ENCODE data around the gene FKBP2. TPM values are rescaled to one million over a fixed set of nuclear protein-coding genes. Genes with fewer than 3 reads are reported as not detected.
"Not testable (repeated sequence)": the region's sequence is repeated elsewhere in the genome, so short reads cannot be mapped to it uniquely, and the experiment has no call there.

Gene FKBP2
- total RNA-seq, 1 donor from 2014 or later, result 31.4 TPM

DNA sequence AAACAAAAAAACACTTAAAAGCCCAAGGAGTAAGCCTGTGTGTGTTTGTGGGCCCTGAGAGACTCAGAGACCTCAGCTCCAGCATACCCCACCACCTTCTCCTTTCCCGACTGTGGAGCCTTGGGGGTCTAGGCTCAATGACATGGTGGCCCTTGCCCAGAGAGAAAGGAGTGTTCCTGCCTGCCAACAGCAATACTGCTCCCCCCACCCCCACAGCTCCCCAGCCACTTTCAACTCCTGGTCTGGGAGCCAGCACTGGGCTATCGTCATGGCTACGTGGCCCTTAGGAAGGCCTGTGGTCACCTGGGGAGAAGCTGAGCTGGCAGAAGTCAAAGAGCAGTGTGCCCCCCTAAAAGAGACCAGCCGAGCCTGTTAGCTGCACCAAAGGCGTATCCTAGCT lies 3.2 kb downstream of the FKBP2 start:
- Mint-ChIP-seq H3K4me3 (no peak overlapping the region), H3K4me1 (peaks cover 54% of the 10 kb centered on the region), H3K27me3 (no peaks in the 10 kb centered on the region), H3K36me3 (ENCODE audit: low read depth) (peaks cover 34% of the 10 kb centered on the region), H3K9me3 (no peaks in the 10 kb centered on the region), H3K27ac (peak overlapping the region; percentile 53)
- DNase-seq (no peak), ATAC-seq (ENCODE audit: low read depth) (no peak)
- intact Hi-C loops (cut with micrococcal nuclease), result loop anchor here (5.0 to 10.0 kb wide), 2 partner anchors 257 to 531 kb away; partner anchors contain the start of genes OTUB1 and SF1
- POLR2A ChIA-PET, result interaction anchor here (0.9 to 8.7 kb wide), 6 partner anchors 10 to 73 kb away, joined by 3 to 127 read pairs (median 32); partner anchors contain the start of genes DNAJC4, FERMT3, NUDT22 and PRDX5
- TF ChIP-seq, protein P1, sequence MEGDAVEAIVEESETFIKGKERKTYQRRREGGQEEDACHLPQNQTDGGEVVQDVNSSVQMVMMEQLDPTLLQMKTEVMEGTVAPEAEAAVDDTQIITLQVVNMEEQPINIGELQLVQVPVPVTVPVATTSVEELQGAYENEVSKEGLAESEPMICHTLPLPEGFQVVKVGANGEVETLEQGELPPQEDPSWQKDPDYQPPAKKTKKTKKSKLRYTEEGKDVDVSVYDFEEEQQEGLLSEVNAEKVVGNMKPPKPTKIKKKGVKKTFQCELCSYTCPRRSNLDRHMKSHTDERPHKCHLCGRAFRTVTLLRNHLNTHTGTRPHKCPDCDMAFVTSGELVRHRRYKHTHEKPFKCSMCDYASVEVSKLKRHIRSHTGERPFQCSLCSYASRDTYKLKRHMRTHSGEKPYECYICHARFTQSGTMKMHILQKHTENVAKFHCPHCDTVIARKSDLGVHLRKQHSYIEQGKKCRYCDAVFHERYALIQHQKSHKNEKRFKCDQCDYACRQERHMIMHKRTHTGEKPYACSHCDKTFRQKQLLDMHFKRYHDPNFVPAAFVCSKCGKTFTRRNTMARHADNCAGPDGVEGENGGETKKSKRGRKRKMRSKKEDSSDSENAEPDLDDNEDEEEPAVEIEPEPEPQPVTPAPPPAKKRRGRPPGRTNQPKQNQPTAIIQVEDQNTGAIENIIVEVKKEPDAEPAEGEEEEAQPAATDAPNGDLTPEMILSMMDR (IDR thresholded peaks at IDR 0.05), result no peak
- CTCF ChIA-PET, result interaction anchor here (1.0 to 6.2 kb wide), 3 partner anchors 38 to 59 kb away, joined by 3 to 37 read pairs (median 3); partner anchors contain the start of gene FERMT3

DNA sequence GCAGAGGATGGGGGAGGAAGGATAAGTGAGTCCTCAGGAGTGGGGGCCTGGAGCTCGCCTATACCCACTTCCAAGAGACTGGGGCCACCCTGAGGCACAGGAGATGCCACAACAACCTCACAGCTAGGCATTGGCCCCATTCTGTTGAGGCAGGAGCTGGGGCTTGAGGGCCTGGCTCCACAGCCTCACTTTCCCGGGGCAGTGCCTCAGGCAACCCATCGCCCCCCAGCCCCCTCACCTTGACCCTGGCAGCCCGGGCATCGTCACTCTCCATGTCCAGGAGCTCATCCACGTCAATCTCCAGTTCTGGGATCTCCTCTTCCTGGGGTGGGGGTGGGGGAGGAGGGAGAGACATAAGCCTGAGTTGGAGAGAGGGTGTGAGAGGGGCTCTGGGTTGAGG lies 4.1 kb downstream of the FKBP2 start:
- H3K9me3 Mint-ChIP-seq, result no peaks in the 10 kb centered on the region
- peaks cover 30% of the 10 kb centered on the region for H3K36me3 Mint-ChIP-seq (ENCODE audit: low read depth)
- POLR2A ChIA-PET, result interaction anchor here (0.5 to 8.7 kb wide), 23 partner anchors 10 to 1812 kb away, joined by 3 to 127 read pairs (median 5); partner anchors contain the start of genes BAD, ESRRA, FERMT3 and NUDT22
- ATAC-seq (ENCODE audit: low read depth) (no peak), DNase-seq (no peak)
- no peaks in the 10 kb centered on the region for H3K27me3 Mint-ChIP-seq
- intact Hi-C loops (cut with micrococcal nuclease), result loop anchor here (1.0 to 10.0 kb wide), 3 partner anchors 97 to 530 kb away; partner anchors contain the start of genes OTUB1 and SF1
- TF ChIP-seq, protein P1 (IDR thresholded peaks at IDR 0.05), result no peak
- CTCF ChIA-PET, result interaction anchor here (1.0 to 6.2 kb wide), 3 partner anchors 39 to 60 kb away, joined by 3 to 37 read pairs (median 4); partner anchors contain the start of gene FERMT3
- peak overlapping the region; percentile 90 for H3K4me3 Mint-ChIP-seq
- peak overlapping the region; percentile 87 for H3K27ac Mint-ChIP-seq
- peaks cover 46% of the 10 kb centered on the region for H3K4me1 Mint-ChIP-seq

DNA sequence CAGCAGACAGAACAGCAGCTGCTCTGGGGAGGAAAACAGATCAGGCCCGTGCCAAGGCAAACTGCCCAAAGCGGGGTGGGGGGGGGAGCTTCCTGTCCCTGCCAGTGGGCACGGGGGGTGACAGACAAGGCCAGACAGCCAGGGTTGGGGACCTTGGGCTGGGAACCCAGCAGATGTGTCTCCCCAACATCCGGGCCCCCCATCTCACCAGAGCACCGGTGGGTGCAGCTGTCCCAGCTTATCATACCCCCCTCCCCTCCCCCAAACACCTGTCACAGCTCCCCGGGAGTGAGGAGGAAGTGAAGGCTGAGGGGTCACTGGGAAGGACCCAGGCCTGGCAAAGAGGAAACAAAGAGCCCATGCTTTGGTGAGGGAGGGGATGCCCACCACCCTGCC lies 4.5 kb downstream of the FKBP2 start:
- Mint-ChIP-seq H3K4me1 (peaks cover 43% of the 10 kb centered on the region), H3K9me3 (no peaks in the 10 kb centered on the region)
- DNase-seq, result no peak

DNA sequence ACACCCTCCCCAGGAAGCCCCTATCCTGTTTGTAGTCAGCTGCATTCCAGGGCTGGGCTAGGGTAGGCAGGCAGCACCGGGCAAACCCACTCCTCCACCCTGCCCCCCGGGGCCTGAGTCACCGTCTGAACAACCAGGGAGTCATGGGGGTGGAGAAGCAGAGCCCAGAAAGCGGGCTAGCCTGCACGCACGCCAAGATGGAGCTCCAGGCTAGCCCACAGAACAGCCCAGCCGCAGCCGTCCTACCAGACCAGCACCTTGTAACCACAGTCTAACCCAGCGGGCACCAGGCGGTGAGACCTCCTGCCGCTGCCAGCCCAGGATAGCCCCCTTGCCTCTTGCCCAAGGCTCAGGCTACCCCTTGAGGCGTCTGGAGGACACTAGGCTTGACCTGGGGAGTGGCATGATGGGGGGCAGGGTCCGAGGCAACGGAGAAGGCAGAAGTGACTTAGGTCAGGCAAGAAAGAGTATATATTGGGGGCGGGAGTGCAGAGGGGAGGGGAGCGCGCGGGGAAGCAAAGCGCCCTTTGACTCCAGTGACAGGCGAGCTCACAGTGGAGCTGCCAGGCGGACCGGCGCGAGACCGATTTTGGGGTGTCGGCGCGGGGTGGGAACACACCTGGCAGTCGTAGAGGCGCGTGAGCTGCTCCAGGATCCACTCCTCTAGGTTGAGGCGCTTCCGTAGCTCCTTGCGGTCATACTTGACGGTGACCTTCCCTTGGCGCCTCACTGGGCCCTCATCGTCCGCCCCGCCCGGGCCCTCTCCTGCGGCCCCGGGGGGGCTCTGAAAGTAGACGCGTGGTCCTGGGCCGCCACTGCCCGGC lies 5.1 kb downstream of the FKBP2 start:
- TF ChIP-seq, protein P1 (IDR thresholded peaks at IDR 0.05), result no peak
- ChIA-PET POLR2A (interaction anchor here (0.6 to 8.7 kb wide), 23 partner anchors 11 to 1855 kb away, joined by 3 to 127 read pairs (median 4); partner anchors contain the start of genes BAD, DNAJC4, ESRRA and FERMT3), CTCF (interaction anchor here (0.8 to 6.2 kb wide), 6 partner anchors 13 to 109 kb away, joined by 3 to 37 read pairs (median 4); partner anchors contain the start of genes FERMT3 and PRDX5)
- H3K36me3 Mint-ChIP-seq (ENCODE audit: low read depth), result peaks cover 22% of the 10 kb centered on the region
- H3K27me3 Mint-ChIP-seq, result no peaks in the 10 kb centered on the region
- peaks cover 40% of the 10 kb centered on the region for H3K4me1 Mint-ChIP-seq
- no peaks in the 10 kb centered on the region for H3K9me3 Mint-ChIP-seq
- peak overlapping the region; percentile 90 for H3K4me3 Mint-ChIP-seq
- DNase-seq (peak; percentile 50), ATAC-seq (ENCODE audit: low read depth) (peak; percentile 3)
- H3K27ac Mint-ChIP-seq, result peak overlapping the region; percentile 87
- intact Hi-C loops (cut with micrococcal nuclease), result loop anchor here (1.0 to 10.0 kb wide), 5 partner anchors 16 to 529 kb away; partner anchors contain the start of genes DNAJC4, ESRRA and SF1

More for the DNA sequence above, 4.5 kb downstream of the FKBP2 start:
- Mint-ChIP-seq H3K27ac (peak overlapping the region; percentile 87), H3K36me3 (ENCODE audit: low read depth) (peaks cover 26% of the 10 kb centered on the region), H3K4me3 (peak overlapping the region; percentile 90), H3K27me3 (no peaks in the 10 kb centered on the region)
- intact Hi-C loops (cut with micrococcal nuclease), result loop anchor here (1.0 to 10.0 kb wide), 2 partner anchors 97 to 529 kb away; partner anchors contain the start of gene SF1
- no peak for ATAC-seq (ENCODE audit: low read depth)
- ChIA-PET POLR2A (interaction anchor here (0.5 to 8.7 kb wide), 23 partner anchors 10 to 1856 kb away, joined by 3 to 127 read pairs (median 5); partner anchors contain the start of genes BAD, ESRRA, FERMT3 and NUDT22), CTCF (interaction anchor here (0.8 to 6.2 kb wide), 4 partner anchors 39 to 73 kb away, joined by 3 to 37 read pairs (median 4); partner anchors contain the start of genes FERMT3 and PRDX5)
- TF ChIP-seq, protein P1 (IDR thresholded peaks at IDR 0.05), result no peak

DNA sequence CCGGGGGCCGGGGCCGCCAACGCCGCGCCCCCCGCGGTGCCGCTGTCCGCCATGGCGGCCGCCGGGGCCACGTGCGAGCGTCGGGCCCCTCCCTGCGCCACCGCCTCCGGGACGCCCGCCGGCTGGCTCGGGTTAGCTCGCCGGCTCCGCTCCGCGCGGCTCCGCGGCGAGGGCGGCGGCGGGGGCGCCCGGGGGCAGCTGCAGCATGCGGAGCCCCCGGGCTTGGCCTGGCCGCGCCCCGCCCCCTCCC lies 5.7 kb downstream of the FKBP2 start:
- intact Hi-C loops (cut with micrococcal nuclease), result loop anchor here (1.0 to 10.0 kb wide), 4 partner anchors 16 to 528 kb away; partner anchors contain the start of genes DNAJC4, ESRRA and SF1
- H3K27me3 Mint-ChIP-seq, H3K9me3 Mint-ChIP-seq, DNase-seq: not testable (repeated sequence)
- H3K27ac Mint-ChIP-seq, result peak overlapping the region; percentile 79
- peak overlapping the region; percentile 85 for H3K4me3 Mint-ChIP-seq
- H3K4me1 Mint-ChIP-seq, result peaks cover 39% of the 10 kb centered on the region
- peak; percentile 7 for ATAC-seq (ENCODE audit: low read depth)
- POLR2A ChIA-PET, result interaction anchor here (0.9 to 8.7 kb wide), 11 partner anchors 16 to 89 kb away, joined by 3 to 127 read pairs (median 9); partner anchors contain the start of genes BAD, DNAJC4, ESRRA and FERMT3
- peaks cover 22% of the 10 kb centered on the region for H3K36me3 Mint-ChIP-seq (ENCODE audit: low read depth)
- CTCF ChIA-PET, result interaction anchor here (1.1 to 6.2 kb wide), 3 partner anchors 14 to 109 kb away, joined by 3 to 37 read pairs (median 6); partner anchors contain the start of gene FERMT3

All from activated B cell treated with CpG ODN at 0.5 μM for 24 hours (primary cell).